ENCODE measurements around the gene RGS6. TPM values are rescaled to one million over a fixed set of nuclear protein-coding genes. Genes with fewer than 3 reads are reported as not detected.

RGS6 gene
- total RNA-seq, 4 donors from 2014 or later = 0.50 to 6.5 (median 4.7) TPM

DNA sequence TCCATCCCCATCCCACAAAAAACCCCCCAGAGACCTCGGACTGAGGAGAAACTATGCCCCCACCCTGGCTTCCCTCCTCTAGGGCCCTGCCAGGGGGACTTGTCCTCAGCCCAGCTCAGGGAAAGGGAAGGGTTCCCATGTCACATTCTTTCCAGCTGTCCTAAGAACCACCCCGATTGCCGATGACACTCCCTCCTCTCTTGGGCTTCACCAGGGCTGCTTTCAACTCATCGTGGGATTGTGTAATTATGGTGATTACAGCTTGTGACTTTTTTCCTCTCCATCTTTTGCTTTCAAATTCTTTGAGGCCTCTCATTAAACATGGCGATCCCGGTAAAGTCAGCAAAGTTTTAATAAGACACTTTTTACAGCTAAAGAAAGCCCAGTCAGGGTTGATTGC, 617.6 kb downstream of the RGS6 start:
- Histone ChIP-seq H3K4me1 (peaks cover 0 to 31% (median 0%) of the 10 kb centered on the region in 3 donors), H3K9me3 (no peaks in the 10 kb centered on the region), H3K27me3 (peaks cover 9% of the 10 kb centered on the region), H3K4me3 (no peak overlapping the region), H3K36me3 (no peaks in the 10 kb centered on the region), H3K27ac (no peak overlapping the region)
- ATAC-seq = no peak
- WGBS, 2 donors (ENCODE audit: low coverage in 1 of 2) = 66 to 80% methylated on average over 2 to 5 of the region's 6 CpGs
- no peak for TF ChIP-seq CTCF (IDR thresholded peaks at IDR 0.05)
- TF ChIP-seq POLR2AphosphoS5 (IDR thresholded peaks at IDR 0.05) = no peak
- no peak for TF ChIP-seq EP300 (IDR thresholded peaks at IDR 0.05)
- TF ChIP-seq POLR2A (IDR thresholded peaks at IDR 0.05) = no peak

DNA sequence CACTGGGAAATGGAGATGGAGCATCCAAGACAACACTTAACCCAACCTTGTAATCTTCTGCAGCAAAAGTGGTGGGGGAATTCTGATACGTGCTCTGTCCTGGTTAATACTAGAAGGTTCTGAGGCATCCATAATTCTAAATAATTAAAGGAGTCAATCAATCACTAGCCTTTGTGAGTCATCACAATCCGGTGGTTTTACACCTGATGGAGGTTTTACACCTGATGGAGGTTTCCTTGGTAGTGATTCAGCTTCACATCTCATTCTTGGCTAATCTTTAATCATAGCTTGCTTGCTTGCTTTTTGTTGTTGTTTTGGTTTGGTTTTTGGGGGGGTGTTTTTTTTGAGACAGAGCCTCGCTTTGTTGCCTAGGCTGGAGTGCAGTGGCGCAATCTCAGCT, 618.3 kb downstream of the RGS6 start:
- H3K36me3 ChIP-seq = no peaks in the 10 kb centered on the region
- peaks cover 9% of the 10 kb centered on the region for H3K27me3 ChIP-seq
- H3K27ac ChIP-seq = no peak overlapping the region
- ATAC-seq = no peak
- peaks cover 0 to 24% (median 0%) of the 10 kb centered on the region in 3 donors for H3K4me1 ChIP-seq
- H3K4me3 ChIP-seq = no peak overlapping the region
- no peaks in the 10 kb centered on the region for H3K9me3 ChIP-seq
- WGBS, 2 donors (ENCODE audit: low coverage in 1 of 2) = 91 to 100% methylated on average over 1 to 4 of the region's 4 CpGs
- no peak for TF ChIP-seq EP300 (IDR thresholded peaks at IDR 0.05)
- no peak for TF ChIP-seq POLR2AphosphoS5 (IDR thresholded peaks at IDR 0.05)
- no peak for TF ChIP-seq POLR2A (IDR thresholded peaks at IDR 0.05)
- no peak for TF ChIP-seq CTCF (IDR thresholded peaks at IDR 0.05)

GRCh38 chr14:72552236-72552635, 620.0 kb downstream of the RGS6 start:
- Histone ChIP-seq H3K4me3 (no peak overlapping the region), H3K36me3 (no peaks in the 10 kb centered on the region), H3K4me1 (peaks cover 0 to 20% (median 0%) of the 10 kb centered on the region in 3 donors), H3K27ac (no peak overlapping the region), H3K9me3 (no peaks in the 10 kb centered on the region), H3K27me3 (peaks cover 9% of the 10 kb centered on the region)
- WGBS, 2 donors (ENCODE audit: low coverage in 1 of 2) = 40 to 45% methylated on average over 1 to 2 of the region's 5 CpGs
- TF ChIP-seq POLR2A (IDR thresholded peaks at IDR 0.05) (no peak), EP300 (IDR thresholded peaks at IDR 0.05) (no peak), POLR2AphosphoS5 (IDR thresholded peaks at IDR 0.05) (no peak), CTCF (IDR thresholded peaks at IDR 0.05) (no peak)
- ATAC-seq = no peak

DNA sequence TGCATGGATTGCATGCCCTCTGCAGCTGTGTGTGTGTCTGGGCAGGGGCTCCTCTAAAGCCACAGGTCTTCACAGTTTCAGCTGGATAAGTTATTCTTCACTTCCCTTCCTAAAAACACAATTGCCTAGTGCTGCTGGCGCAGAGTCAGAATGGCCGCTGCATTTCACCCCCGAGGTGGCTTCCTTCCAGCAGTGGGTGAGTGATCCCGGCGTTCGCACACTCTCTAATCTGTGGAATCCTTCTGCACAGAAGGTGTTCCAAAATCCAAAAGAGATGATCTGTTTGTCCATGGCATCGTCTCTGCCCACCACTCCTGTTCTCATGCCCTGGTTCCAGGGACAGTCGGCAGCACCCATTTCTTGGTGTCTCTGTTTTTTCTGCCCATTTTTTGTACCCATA, 620.9 kb downstream of the RGS6 start:
- H3K27me3 ChIP-seq = peaks cover 9% of the 10 kb centered on the region
- 19 to 25% methylated on average over 3 to 4 of the region's 8 CpGs for WGBS, 2 donors (ENCODE audit: low coverage in 1 of 2)
- H3K36me3 ChIP-seq = no peaks in the 10 kb centered on the region
- no peak overlapping the region for H3K4me3 ChIP-seq
- peaks cover 0 to 20% (median 0%) of the 10 kb centered on the region in 3 donors for H3K4me1 ChIP-seq
- TF ChIP-seq POLR2A (IDR thresholded peaks at IDR 0.05) (no peak), EP300 (IDR thresholded peaks at IDR 0.05) (no peak), POLR2AphosphoS5 (IDR thresholded peaks at IDR 0.05) (no peak), CTCF (IDR thresholded peaks at IDR 0.05) (no peak)
- H3K27ac ChIP-seq = no peak overlapping the region
- no peak for ATAC-seq
- H3K9me3 ChIP-seq = no peaks in the 10 kb centered on the region

GRCh38 chr14:72553656-72554055, 621.4 kb downstream of the RGS6 start:
- Histone ChIP-seq H3K27ac (no peak overlapping the region), H3K36me3 (no peaks in the 10 kb centered on the region), H3K4me1 (peaks cover 0 to 25% (median 0%) of the 10 kb centered on the region in 3 donors), H3K27me3 (peaks cover 9% of the 10 kb centered on the region), H3K4me3 (no peak overlapping the region), H3K9me3 (no peaks in the 10 kb centered on the region)
- ATAC-seq = no peak
- WGBS, 2 donors (ENCODE audit: low coverage in 1 of 2) = 33 to 93% methylated on average over 3 of the region's 5 CpGs
- TF ChIP-seq CTCF (IDR thresholded peaks at IDR 0.05) = no peak
- TF ChIP-seq POLR2AphosphoS5 (IDR thresholded peaks at IDR 0.05) = no peak
- TF ChIP-seq EP300 (IDR thresholded peaks at IDR 0.05) = no peak
- no peak for TF ChIP-seq POLR2A (IDR thresholded peaks at IDR 0.05)
